Stimulated activated CD8-positive, alpha-beta memory T cell treated with anti-CD3 and anti-CD28 coated beads, Interleukin-12 subunit alpha, Interleukin-12 subunit beta, amount 100 ng/mL, for 1 hour (primary cell): ENCODE results near the gene GTF2E1.
"Not testable (repeated sequence)": the region's sequence is repeated elsewhere in the genome, so short reads cannot be mapped to it uniquely, and the experiment has no call there.

Experiments
- DNase-seq: peaks from one replicate; pipeline ENCODE4 v3.0.0-alpha.2; 2020; ENCODE audit warnings: low read depth

The GTF2E1 gene

DNA sequence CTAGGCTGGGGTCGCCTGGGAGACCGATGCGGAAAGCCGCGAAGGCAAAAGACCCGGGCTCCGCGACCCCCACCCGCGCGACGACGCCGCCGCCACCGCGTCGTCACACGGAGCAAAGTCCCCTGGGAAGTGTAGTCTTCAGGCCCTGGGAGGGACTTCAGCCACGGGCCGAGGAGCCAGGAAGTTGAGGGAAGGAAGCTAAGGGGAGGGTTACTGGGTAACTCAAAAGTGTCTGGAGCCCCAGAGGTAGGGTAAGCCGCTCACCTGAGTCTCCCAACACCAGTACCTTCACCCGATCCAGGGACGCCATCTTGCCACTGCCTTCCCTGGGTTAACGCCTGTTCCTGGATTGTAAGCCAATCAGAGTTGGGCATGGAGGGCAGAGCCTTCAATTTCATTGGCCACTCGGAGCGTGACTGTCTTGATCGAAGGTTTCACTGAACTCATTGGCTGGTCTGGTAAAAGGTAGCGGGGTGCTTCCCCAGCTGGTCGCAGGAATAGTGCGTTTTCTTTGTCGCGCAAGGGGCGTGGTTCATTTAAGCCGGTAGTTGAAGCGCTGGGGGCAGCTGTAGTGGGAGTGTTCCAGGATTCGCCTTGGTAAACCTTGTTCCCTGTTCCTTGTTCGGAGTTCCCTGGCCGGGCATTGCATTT, at the start of gene GTF2E1, which contains the start of gene RABL3:
Gene GTF2E1, plus strand, starts transcription at position 547 of the 651 bp plus-strand sequence. CDS start 7,809 bp downstream, outside the sequence.
Gene RABL3, minus strand, starts transcription at position 319 of the 651 bp plus-strand sequence. Its CDS starts 9 bp downstream, at position 310.
- peak; percentile 96 for DNase-seq

DNA sequence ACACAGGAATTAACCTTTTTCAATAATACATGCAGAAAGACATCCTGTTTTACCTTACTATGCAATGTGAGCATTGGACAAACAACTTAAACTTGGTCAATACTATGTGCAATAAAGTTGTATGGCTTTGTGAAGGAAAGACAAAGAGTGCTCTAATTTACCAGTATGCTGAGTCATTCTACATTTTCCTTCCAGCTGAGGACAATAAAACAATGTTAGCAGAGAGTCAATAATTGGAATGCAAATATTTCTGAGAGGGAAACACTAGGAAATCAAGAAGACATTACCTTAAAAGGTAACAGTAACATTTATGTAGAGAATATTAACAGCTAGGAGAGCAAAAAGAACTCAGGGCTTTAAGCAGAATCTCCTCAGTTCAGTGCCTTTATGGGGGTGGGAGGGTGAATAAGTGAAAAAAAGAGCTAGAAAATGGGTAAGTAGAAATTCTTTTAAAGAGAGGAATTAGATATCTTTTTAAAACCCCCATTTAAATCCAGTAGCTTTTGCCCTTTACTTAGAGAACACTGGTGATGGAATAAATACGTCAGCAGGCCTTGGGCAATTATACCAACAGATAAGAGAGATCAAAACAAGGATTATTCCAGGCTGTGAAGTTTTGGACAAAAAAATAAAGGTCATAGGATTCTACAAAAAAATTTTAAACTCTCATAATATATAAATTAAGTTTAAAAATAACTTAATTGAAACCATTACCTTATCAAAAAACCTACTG, 48.9 kb upstream of the GTF2E1 start:
- DNase-seq: no peak

DNA sequence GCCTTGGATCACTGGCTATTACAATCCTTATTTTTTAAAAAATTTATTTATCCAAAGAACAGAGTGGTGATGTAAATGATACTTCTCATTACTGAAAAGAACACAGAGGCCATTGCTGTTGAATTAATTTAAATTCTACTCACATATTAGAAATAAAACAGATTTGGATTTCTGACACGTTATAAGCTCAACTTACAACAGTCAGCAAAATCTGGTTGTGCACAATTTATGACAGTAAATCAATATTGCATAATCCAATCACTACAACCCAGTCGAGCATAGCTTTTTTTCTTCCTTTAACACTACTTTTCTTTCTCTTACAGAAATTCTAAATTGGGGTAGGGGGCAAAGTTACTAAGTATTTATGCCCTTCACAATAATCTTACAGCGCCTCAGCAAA, 43.2 kb upstream of the GTF2E1 start:
- no peak for DNase-seq

DNA sequence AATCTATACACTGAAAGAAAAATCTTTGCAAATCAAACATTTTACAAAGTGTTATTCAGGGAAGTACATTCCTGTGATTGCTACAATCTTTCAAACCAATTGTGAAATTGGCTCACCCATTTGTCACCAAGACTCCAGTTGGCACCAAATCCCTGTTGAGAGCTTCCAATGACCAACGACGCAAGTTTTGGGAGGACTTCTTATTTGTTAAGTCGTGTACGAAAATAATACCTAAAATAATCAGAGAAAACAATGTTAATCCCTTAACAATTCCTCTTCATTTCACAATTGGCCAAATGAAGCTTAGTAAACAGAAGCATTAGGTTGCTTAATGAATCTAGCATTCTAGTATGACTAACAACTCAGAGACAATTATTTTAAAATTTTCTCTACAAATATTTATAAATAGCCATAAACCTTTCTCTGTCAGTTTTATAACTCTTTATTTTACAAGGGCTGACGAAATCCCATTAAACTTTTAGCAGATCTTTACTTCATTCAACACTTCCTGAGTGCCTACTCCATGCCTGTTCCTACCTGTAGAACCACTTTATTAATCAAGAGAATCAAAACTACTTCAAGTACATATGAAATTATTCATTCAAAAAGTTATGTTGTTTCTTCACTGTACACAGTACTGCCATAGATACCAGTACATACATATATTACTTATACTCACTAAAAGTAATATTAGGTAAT, 36.5 kb upstream of the GTF2E1 start:
- DNase-seq: no peak

DNA sequence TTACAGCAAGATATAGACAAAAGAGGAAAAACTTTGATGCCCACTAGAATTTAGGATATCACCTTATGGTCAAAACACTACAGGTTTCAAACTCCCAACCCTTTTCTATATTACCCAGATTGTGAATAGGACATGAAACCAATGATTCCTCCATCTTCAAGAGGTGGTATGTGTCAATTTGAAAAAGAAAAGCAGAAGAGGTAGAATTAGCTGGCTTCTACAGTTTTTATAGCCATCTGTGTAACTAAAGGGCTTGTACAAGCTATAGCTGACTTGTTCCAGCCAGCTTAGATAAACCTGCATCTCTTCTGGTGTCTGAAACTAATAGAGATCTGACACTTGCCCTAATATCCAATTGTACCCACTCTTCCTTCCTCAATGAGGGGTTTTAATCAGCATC, 35.6 kb upstream of the GTF2E1 start:
- DNase-seq: no peak

DNA sequence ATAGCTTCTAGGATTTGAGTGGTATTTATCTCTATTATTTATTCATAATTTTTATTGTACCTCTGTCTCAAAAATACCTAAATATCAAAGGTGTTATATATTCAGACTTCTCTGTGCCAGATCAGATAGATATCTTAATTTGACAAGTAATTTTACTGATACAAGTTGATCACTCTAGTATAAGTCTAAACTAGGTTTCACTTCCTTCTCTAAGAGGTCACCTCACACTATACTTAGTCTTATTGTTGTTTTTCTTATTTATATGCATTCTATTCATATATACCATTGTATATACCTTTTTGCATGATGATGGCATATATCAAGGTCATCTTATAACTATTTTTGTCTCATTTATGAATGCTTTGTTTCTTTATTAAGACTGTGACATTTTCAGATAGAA, 34.1 kb upstream of the GTF2E1 start:
- no peak for DNase-seq

DNA sequence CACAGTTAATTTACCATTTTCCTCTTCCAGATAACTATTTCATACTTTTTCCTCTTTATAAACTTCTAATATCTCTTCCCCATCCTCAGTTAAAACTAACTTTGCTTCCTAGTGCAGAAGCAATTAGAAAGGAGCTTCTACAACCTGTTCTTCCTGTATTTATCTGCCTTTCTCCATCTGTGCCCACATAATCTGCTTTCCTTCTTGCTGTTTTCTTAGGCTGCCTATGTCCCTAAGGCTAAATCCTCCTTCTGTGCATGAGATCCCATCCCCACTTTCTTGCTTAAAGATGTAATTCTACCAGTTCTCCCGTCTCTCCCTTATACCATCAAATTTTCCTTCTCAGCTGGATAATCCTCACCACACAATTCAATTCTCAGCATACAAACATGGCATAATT, 32.2 kb upstream of the GTF2E1 start:
- no peak for DNase-seq

DNA sequence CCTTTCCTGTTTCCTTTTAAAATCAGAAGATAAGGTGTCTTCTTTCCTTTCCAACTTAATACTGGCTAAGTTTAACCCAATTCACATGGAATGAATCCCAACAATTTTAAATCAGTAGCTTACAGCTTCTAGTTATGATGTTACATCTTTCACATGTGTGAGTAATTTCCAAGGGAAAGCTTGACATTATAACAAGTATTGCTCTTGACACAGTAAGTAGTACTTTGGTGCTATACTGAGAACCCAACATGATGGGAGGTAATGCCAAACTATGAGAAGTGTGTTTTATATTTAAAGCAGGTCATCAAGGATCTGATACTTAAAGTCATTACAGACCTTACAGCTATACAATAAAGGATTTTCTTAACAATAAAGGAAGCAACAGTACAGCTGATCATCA, 29.3 kb upstream of the GTF2E1 start:
- DNase-seq: no peak

DNA sequence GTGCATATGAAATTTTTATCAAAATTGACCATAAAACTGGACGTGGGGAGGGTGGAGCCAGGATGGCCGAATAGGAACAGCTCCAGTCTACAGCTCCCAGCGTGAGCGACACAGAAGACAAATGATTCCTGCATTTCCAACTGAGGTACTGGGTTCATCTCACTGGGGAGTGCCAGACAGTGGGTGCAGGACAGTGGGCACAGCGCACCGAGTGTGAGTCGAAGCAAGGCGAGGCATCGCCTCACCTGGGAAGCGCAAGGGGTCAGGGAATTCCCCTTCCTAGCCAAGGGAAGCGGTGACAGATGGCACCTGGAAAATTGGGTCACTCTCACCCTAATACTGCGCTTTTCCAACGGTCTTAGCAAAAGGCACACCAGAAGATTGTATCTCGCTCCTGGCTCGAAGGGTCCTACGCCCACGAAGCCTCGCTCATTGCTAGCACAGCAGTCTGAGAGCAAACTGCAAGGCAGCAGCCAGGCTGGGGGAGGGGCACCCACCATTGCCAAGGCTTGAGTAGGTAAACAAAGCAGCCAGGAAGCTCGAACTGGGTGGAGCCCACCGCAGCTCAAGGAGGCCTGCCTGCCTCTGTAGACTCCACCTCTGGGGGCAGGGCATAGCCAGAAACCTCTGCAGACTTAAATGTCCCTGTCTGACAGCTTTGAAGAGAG, 23.2 kb upstream of the GTF2E1 start:
- peak; percentile 62 for DNase-seq

DNA sequence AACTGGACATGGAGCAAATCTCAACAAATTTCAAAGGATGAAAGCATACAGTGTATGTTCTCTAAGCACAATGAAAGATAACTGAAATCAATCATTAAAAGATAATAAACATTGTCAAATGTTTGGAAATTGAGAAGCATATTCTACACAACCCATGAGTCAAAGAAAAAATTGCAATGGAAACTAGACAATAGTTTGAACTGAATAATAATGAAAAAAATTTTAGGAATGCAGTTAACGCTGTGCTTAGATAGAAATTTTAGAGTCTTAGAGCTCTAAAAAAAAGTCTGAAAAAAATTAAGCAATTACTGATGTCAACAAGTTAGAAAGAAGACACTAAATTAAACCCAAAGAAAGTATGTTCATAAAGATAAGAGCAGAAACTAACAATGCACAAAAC, 15.8 kb upstream of the GTF2E1 start:
- no peak for DNase-seq

DNA sequence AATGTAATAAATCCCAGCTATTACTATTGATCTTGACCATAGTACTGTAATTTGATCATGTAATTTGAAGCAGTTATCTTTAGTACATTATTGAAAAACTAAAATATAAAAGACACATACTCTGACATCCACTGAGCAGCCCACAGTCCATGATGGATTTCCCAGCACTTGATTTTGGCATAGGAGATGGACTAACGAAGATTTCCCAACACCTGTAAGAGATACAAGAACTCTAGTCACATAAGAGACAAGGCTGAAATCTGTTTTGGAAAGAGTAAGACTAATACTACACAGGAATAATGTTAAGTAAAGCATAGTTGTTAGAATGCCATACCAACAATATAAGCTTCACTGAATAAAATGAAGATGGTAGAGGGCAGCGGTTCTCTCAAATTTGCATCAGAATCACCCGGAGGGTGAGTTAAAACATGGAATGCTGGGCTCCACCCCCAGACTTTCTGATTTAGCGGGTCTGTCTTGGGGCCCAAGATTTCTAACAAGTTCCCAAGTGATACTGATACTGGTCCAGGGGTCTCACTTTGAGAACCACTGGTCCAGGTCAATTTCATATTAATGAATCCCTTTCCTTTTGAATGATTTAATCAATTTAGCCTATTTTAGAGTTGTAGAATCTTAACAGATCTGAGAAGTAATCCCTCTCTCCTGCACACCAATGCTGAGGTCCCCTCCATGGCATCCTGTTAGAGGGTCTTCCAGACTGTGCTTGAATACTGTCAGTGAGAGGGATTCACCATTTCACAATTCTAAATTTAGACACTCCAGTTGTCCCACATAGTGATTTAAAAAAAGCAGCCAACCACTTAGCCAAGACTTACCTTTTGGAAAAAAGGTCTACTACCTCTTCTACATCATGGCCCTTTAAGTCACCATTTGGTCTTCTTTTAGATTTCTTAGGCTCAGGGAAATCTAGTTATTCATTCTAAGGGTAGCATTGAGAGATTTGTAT, 11.7 kb upstream of the GTF2E1 start:
- DNase-seq: no peak

DNA sequence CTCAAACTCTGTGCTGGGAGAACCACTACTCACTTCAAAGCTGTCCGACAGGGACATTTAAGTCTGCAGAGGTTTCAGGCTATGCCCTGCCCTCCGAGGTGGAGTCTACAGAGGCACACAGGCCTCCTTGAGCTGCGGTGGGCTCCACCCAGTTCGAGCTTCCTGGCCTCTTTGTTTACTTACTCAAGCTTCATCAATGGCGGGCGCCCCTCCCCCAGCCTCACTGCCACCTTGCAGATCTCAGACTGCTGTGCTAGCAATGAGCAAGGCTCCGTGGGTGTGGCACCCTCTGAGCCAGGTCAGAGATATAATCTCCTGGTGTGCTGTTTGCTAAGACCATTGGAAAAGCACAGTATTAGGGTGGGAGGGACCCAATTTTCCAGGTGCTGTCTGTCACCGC, 4.5 kb upstream of the GTF2E1 start:
- DNase-seq: not testable (repeated sequence)

DNA sequence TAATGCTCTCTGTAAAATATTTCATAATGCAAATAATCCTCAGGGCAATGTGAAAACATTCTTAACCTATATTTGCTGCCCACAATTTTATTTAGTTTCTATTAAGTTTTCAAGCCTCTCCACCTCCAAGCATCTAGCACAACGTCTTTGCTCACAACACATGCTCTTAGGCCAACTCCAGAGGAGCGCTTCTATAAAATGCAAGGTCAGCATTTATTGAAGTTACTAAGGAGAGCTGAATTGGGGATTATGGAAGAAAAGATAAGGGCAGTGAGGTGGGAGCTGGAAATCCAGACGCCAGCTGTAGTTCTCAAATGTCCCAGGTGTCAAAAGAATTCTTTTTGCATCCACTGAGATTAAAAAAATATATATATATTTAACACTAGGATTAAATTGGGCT, 1.2 kb upstream of the GTF2E1 start:
- no peak for DNase-seq

DNA sequence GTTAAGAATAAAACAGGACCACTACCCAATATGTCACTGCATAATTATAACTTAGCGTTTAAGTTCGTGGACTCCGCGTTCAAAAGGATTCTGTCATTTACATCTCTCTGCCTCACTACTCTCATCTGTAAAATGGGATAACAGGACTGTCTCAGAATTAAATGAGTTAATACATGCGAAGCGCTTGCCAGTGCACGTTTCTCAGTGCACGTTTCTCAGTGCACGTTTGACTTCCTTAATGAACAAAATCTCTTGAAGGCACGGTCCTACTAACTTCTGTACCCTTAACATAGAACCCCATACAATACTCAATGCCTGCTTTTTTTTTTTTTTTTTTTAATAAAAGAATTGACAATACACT, 727 bp upstream of the GTF2E1 start:
- DNase-seq: no peak

DNA sequence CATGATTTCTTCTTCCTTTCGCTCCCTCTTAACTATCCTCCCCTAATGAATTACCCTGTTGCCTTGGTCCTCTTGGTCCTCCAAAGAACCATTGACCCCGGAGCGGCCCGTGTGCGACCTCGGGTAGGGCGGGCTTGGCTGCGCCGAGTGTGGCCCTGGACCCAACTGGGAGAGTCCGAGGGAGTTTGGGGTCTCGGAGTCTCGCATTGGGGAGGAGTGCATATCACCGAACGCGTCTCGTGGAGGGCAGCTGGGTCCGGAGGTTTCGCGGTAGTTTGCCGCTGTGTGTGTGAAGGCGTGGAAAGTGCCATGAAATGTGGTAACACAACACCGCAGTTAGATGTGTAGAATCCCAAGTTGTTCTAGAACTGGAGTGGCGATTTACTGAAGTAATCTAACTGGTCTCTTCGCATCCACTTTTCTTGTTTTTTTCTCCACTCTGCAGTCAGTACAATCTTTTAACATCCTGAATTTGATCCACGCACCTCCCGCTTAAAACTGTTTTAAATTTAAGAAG, 363 bp downstream of the GTF2E1 start:
- no peak for DNase-seq

DNA sequence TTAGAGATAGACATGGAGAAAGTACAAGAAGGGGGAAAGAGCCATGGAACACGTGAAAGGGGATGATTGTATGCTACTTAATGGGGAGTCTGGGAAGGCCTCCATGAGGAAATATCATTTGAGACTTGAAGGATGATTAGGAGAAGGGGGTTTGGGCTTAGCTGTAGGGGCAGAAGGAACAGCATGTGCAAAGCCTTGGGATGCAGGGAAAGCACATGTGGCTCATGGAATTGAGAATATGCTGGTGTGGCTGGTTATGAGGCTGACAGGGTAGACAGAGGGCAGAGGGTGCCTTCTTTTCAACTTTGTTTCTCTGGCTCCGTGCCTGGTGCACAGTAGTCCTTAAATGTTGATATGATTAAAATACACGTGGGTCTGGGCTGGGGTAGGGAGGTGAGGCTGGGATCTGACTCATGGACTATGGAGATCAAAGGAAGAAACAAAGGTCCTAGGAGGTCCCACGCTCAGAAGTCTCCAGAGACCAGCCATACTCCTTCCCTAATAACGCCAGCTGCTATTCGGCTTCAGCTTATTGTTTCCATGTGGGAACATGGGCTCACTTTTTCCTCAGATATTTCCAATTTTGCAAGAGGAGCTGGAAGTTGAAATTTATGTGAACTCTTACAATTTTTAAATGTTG, 1.1 kb downstream of the GTF2E1 start:
- DNase-seq: no peak

DNA sequence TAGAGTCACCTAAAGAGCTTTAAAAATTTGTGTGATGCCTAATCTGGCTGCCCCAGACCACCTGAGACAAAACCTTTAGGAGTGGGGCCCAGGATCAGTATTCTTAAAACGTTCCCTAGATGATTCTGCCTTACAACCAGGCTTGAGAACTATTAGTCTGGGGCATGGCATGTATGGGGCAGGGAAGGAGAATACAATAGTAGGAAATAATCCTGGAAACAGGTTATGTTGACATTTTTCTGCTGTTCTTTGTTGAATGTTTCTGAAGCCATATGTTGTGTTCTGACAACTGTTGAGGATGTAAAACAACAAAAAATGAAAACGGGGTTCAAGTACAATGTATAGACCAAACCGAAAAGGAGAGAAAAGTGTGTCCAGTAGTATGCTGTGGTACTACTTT, 2.9 kb downstream of the GTF2E1 start:
- DNase-seq: no peak

DNA sequence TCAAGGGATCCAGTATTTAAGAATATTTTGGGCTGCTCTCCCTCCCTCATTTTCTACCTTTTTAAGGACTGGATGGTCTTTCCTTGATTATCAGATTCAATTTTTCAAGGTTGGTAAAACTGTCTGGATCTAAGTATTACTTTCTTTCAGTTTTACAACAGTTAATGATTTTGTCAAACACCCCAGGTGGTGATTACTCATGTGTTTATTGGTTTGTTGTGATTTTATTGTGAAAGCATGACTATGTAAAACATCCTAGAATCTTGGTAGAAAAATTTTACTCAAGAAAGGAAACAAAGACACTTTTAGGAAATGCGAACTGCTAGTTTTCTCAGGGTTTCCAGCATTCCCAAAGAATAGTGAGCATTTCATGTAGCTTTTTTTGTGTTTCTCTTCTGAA, 7.3 kb downstream of the GTF2E1 start:
- DNase-seq: no peak

DNA sequence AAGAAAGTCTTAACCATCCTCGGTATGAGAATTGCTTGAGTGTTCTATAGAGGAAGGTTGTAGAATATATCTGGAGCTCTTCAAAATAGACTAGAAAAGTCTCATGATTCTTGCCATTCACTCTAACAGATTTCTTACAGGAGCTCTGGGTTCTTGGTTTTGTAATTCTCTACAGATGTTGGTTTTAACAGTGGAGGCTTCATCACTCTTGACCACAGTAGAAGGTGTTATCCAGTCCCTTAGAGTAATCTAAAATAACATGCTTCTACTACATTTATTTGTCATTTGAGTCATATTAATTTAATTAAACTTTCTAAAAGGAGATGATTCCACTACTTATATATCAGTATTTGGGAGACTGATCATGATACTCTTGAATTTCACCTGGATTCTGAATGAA, 9.7 kb downstream of the GTF2E1 start:
- DNase-seq: no peak

DNA sequence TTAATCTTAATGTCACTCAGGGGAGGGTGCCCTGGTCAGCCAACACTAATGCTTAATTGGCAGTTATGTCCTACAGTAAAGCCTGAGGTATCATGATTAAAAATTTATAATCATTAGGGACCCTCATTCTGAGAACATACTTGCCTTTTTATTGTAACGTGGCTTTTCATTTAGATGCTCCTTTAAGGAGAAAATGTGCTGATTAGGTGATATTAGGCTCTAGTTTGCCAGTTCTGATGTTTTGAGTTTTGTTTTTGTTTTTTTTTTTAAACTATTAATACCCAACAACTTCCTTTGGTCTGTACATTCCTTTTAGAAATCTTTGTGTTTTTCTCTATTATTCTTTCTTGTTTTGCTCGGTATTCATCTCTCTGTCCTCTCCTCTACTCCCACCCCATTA, 10.3 kb downstream of the GTF2E1 start:
- DNase-seq: no peak

DNA sequence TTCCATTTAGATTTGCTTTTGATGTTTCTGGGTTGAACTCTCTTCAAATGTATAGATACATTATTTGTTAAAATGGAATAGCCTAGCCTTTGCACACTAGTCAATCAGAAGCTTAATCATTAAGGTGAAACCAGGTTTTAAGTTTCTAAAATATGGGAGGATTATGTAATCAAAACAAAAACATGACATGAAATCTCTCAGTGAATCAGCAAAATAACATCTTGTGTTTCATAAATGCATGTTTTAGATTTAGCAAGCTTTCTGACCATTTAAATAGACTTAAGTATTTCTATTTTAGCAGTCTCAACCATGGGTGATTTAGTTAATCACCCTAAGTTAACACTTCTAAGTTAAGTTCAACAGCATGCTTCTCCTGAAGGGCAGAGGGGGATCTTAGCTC, 11.3 kb downstream of the GTF2E1 start:
- no peak for DNase-seq
